Measurements from ENCODE around the gene EXOC4.

DNA sequence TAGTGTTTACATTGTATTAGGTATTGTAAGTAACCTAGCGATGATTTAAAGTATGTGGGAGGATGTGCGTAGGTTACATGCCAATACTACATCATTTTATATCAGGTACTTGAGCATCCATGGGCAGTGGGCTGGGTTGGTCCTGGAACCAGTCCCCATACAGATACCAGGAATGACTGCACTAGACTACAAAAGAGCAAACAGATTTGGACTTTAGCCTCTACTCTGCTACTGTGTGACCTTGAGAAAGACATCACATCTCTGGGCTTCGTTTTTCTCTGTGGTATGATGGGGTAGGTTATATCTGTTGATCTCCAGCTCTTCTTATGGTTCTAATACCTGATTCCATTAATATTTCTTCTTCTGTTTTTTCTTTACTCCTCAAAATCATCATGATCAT is 461.8 kb downstream of the EXOC4 start:
- TF ChIP-seq YY1 (IDR thresholded peaks at IDR 0.05; ENCODE audit: insufficient read depth, insufficient read length) (no peak), SUZ12 (IDR thresholded peaks at IDR 0.05; ENCODE audit: extremely low read depth, insufficient read depth, insufficient read length) (no peak), ZNF274 (IDR thresholded peaks at IDR 0.05; ENCODE audit: low read depth, low read length) (no peak)

Measured in NT2/D1 (cell line).